Liver (tissue), 3 donors: ENCODE data around the gene YLPM1.

Source experiments
- EGR1 ChIP-seq, 2 donors: IDR thresholded peaks; 2 replicates each; pipeline ENCODE4 v1.6.1; 2016 to 2018; ENCODE audit warnings: antibody characterized with exemption in 2 of 2, low read depth in 2 of 2
- GABPA ChIP-seq, 2 donors: IDR thresholded peaks in 1 of 2; conservative IDR thresholded peaks in 1 of 2; 2 replicates each; pipeline ENCODE4 v1.6.1; 2016; ENCODE audit warnings: antibody characterized with exemption in 2 of 2, mild to moderate bottlenecking in 1 of 2, moderate library complexity in 1 of 2
- HNF4A ChIP-seq, 2 donors: conservative IDR thresholded peaks; 2 replicates each; pipeline ENCODE4 v1.6.1; 2016; ENCODE audit warnings: antibody characterized with exemption in 2 of 2, mild to moderate bottlenecking in 2 of 2
- HNF4G ChIP-seq: IDR thresholded peaks from 2 replicates; pipeline ENCODE4 v1.6.1; 2016; ENCODE audit warnings: antibody characterized with exemption
- JUND ChIP-seq, 2 donors: IDR thresholded peaks; 2 replicates each; pipeline ENCODE4 v1.6.1; 2016; ENCODE audit warnings: antibody characterized with exemption in 2 of 2
- MAX ChIP-seq: IDR thresholded peaks from 2 replicates; pipeline ENCODE4 v1.6.1; 2016; ENCODE audit warnings: antibody characterized with exemption
- RXRA ChIP-seq, 2 donors: IDR thresholded peaks; 2 replicates each; pipeline ENCODE4 v1.6.1; 2017 to 2018; ENCODE audit warnings: antibody characterized with exemption in 2 of 2, mild to moderate bottlenecking in 1 of 2
- SP1 ChIP-seq: IDR thresholded peaks from 2 replicates; pipeline ENCODE4 v1.6.1; 2018; ENCODE audit warnings: antibody characterized with exemption, mild to moderate bottlenecking
- TAF1 ChIP-seq: conservative IDR thresholded peaks from 2 replicates; pipeline ENCODE4 v1.6.1; 2016; ENCODE audit warnings: antibody characterized with exemption, mild to moderate bottlenecking
- YY1 ChIP-seq: IDR thresholded peaks from 2 replicates; pipeline ENCODE4 v1.6.1; 2016; ENCODE audit warnings: antibody characterized with exemption, mild to moderate bottlenecking
- ZBTB33 ChIP-seq: IDR thresholded peaks from 2 replicates; pipeline ENCODE4 v1.6.1; 2016; ENCODE audit warnings: antibody characterized with exemption
- TF ChIP-seq, protein P1 (sequence below): fragments of 150-350 bp; IDR thresholded peaks from 2 replicates; pipeline ENCODE4 v1.5.1; 2017; ENCODE audit warnings: improper control_type of control experiment, low read depth, low read length; ENCODE audit not compliant: missing input control
- TF ChIP-seq, protein P2 (sequence below): IDR thresholded peaks from 2 replicates; pipeline ENCODE4 v1.6.1; 2016; ENCODE audit warnings: antibody characterized with exemption, mild to moderate bottlenecking
- TF ChIP-seq, protein P3 (sequence below): IDR thresholded peaks from 2 replicates; pipeline ENCODE4 v1.6.1; 2016; ENCODE audit warnings: antibody characterized with exemption
- donor health status: healthy.
- donor health status: healthy.

GRCh38 chr14:74859757-74860552 lies 96.8 kb downstream of the YLPM1 start:
- TF ChIP-seq, protein P1, sequence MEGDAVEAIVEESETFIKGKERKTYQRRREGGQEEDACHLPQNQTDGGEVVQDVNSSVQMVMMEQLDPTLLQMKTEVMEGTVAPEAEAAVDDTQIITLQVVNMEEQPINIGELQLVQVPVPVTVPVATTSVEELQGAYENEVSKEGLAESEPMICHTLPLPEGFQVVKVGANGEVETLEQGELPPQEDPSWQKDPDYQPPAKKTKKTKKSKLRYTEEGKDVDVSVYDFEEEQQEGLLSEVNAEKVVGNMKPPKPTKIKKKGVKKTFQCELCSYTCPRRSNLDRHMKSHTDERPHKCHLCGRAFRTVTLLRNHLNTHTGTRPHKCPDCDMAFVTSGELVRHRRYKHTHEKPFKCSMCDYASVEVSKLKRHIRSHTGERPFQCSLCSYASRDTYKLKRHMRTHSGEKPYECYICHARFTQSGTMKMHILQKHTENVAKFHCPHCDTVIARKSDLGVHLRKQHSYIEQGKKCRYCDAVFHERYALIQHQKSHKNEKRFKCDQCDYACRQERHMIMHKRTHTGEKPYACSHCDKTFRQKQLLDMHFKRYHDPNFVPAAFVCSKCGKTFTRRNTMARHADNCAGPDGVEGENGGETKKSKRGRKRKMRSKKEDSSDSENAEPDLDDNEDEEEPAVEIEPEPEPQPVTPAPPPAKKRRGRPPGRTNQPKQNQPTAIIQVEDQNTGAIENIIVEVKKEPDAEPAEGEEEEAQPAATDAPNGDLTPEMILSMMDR = no peak
- TF ChIP-seq, protein P2, sequence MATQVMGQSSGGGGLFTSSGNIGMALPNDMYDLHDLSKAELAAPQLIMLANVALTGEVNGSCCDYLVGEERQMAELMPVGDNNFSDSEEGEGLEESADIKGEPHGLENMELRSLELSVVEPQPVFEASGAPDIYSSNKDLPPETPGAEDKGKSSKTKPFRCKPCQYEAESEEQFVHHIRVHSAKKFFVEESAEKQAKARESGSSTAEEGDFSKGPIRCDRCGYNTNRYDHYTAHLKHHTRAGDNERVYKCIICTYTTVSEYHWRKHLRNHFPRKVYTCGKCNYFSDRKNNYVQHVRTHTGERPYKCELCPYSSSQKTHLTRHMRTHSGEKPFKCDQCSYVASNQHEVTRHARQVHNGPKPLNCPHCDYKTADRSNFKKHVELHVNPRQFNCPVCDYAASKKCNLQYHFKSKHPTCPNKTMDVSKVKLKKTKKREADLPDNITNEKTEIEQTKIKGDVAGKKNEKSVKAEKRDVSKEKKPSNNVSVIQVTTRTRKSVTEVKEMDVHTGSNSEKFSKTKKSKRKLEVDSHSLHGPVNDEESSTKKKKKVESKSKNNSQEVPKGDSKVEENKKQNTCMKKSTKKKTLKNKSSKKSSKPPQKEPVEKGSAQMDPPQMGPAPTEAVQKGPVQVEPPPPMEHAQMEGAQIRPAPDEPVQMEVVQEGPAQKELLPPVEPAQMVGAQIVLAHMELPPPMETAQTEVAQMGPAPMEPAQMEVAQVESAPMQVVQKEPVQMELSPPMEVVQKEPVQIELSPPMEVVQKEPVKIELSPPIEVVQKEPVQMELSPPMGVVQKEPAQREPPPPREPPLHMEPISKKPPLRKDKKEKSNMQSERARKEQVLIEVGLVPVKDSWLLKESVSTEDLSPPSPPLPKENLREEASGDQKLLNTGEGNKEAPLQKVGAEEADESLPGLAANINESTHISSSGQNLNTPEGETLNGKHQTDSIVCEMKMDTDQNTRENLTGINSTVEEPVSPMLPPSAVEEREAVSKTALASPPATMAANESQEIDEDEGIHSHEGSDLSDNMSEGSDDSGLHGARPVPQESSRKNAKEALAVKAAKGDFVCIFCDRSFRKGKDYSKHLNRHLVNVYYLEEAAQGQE = no peak
- TF ChIP-seq TAF1 (no peak), SP1 (no peak), MAX (no peak), EGR1 (IDR thresholded peaks at IDR 0.05; ENCODE audit: low read depth in 2 of 2) (no peak), JUND (IDR thresholded peaks at IDR 0.05) (no peak), RXRA (IDR thresholded peaks at IDR 0.05) (no peak), GABPA (IDR thresholded peaks at IDR 0.05 in 1 of 2, conservative IDR thresholded peaks at IDR 0.05 in 1 of 2) (no peak), YY1 (no peak), ZBTB33 (no peak), HNF4G (no peak), HNF4A (conservative IDR thresholded peaks at IDR 0.05) (no peak)
- TF ChIP-seq, protein P3, sequence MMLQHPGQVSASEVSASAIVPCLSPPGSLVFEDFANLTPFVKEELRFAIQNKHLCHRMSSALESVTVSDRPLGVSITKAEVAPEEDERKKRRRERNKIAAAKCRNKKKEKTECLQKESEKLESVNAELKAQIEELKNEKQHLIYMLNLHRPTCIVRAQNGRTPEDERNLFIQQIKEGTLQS = no peak
